ENCODE results near the gene ZNF865. TPM values are rescaled to one million over a fixed set of nuclear protein-coding genes. Genes with fewer than 3 reads are reported as not detected.

The ZNF865 gene
- total and polyA plus RNA-seq, 2 of the 8 experiments (the other 6 are each of a cell fraction or from before 2014, with no cell fraction given), result 3.5 to 13.6 TPM

DNA sequence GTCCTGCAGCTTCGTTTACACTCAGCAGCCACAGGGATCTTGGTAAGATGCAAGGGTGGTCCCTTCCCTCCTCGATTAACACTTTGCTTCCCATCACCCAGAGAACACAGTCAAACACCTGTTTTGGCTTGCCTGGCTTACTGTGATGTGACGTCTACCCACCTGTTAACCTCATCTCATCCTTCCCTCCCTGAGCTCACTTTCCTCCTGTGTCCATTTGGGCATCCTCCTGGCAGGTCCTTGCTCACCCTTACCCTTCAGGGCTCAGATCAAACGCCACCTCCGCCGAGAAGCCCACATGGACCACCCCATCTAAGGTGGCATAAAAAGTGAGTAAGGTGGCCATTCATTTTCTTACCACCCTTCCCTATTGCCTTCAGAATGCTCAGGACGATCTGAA, 15.3 kb upstream of the ZNF865 start:
- no peak overlapping the region for H2BK120ac ChIP-seq (replicated peaks; ENCODE audit: low read depth, low read length)
- no peak overlapping the region for H4K8ac ChIP-seq (ENCODE audit: extremely low read depth, insufficient read depth, low read length)
- H2BK5ac ChIP-seq (ENCODE audit: low read depth, low read length), result peak overlapping the region; percentile 48; the same call in 1 of the 2 replicates
- H4K91ac ChIP-seq (replicated peaks; ENCODE audit: insufficient read length, low read length), result no peak overlapping the region
- H3K18ac ChIP-seq (ENCODE audit: extremely low read depth, low read length), result no peak overlapping the region
- no peaks in the 10 kb centered on the region for H3K9me3 ChIP-seq (ENCODE audit: insufficient read depth in 2 of 2, low read depth in 1 of 2, low read length in 1 of 2)
- no peak overlapping the region for H3K4me3 ChIP-seq (ENCODE audit: extremely low read depth in 1 of 4, insufficient read depth in 2 of 4, low read depth in 3 of 4, low read length in 4 of 4)
- no peak overlapping the region for H3K56ac ChIP-seq (replicated peaks; ENCODE audit: insufficient read length, low read depth, low read length)
- H4K20me1 ChIP-seq (replicated peaks in 1 of 2; ENCODE audit: control insufficient read depth in 1 of 2, insufficient read depth in 2 of 2, low read length in 2 of 2), result no peaks in the 10 kb centered on the region
- no peak overlapping the region for H3K27ac ChIP-seq (ENCODE audit: low read depth, low read length)
- peak overlapping the region in 1 of 4 experiments; percentile 43; a peak in 2 of 7 replicates for H3K9ac ChIP-seq (replicated peaks in 1 of 4; ENCODE audit: extremely low read depth in 1 of 4, low read depth in 3 of 4, low read length in 3 of 4)
- no peaks in the 10 kb centered on the region for H3K79me1 ChIP-seq (ENCODE audit: low read depth, low read length)
- H3K4me2 ChIP-seq (ENCODE audit: insufficient read depth in 1 of 2, low read depth in 2 of 2, low read length in 2 of 2), result peak overlapping the region in 1 of 2 experiments; percentile 20; a peak in 3 of 4 replicates
- H2AFZ ChIP-seq (ENCODE audit: low read length), result no peak overlapping the region
- TF ChIP-seq GTF2F1 (IDR thresholded peaks at IDR 0.05; ENCODE audit: borderline replicate concordance, low read depth, low read length) (no peak), CBX8 (IDR thresholded peaks at IDR 0.05; ENCODE audit: borderline replicate concordance, low read depth, low read length) (no peak), EZH2 (IDR thresholded peaks at IDR 0.05; ENCODE audit: low read depth, low read length, severe bottlenecking) (no peak), CHD1 (IDR thresholded peaks at IDR 0.05; ENCODE audit: low read depth, low read length) (no peak)
- ChIA-PET CTCF (ENCODE audit: partially characterized antibody) (interaction anchor here (0.6 kb wide), 3 partner anchors 17 to 418 kb away, joined by 3 read pairs; no protein-coding TSS in a partner anchor), POLR2A (ENCODE audit: partially characterized antibody) (interaction anchor here (1.1 to 5.5 kb wide), 2 partner anchors 8 to 9 kb away, joined by 6 to 42 read pairs; partner anchors contain the start of genes FIZ1, ZNF524 and ZNF579)
- H2BK15ac ChIP-seq (ENCODE audit: low read length), result no peak overlapping the region; the same call in 1 of the 2 replicates
- no peaks in the 10 kb centered on the region for H3K79me2 ChIP-seq (ENCODE audit: control insufficient read depth in 1 of 2, insufficient read depth in 2 of 2, low read length in 2 of 2)
- H2BK20ac ChIP-seq (ENCODE audit: low read length), result no peak overlapping the region
- no peak overlapping the region for H3K14ac ChIP-seq (ENCODE audit: insufficient read length)
- H3K36me3 ChIP-seq (ENCODE audit: control insufficient read depth in 2 of 4, insufficient read depth in 4 of 4, low read length in 3 of 4), result peaks cover 0 to 3% (median 1%) of the 10 kb centered on the region in 4 experiments; a peak in 2 of 8 replicates
- H3K27me3 ChIP-seq (replicated peaks in 1 of 4; ENCODE audit: control insufficient read depth in 3 of 4, extremely low read depth in 1 of 4, insufficient read depth in 3 of 4, low read length in 3 of 4), result peaks cover 0 to 2% (median 0%) of the 10 kb centered on the region in 4 experiments; a peak in 2 of 7 replicates
- H3K23me2 ChIP-seq (ENCODE audit: low read depth, low read length), result peaks cover 11% of the 10 kb centered on the region
- no peak overlapping the region for H4K5ac ChIP-seq (ENCODE audit: insufficient read length, low read depth, low read length)
- H3K23ac ChIP-seq (ENCODE audit: insufficient read length), result no peak overlapping the region
- H3K4ac ChIP-seq (replicated peaks; ENCODE audit: insufficient read length, low read depth, low read length), result no peak overlapping the region
- H2BK12ac ChIP-seq (ENCODE audit: low read depth, low read length), result peak overlapping the region; percentile 71; the same call in 1 of the 2 replicates
- DNase-seq (ENCODE audit: low read depth in 1 of 2, low spot score in 2 of 2) (no peak), FAIRE-seq (no peak)
- 61% methylated on average over 7 of the region's 7 CpGs; no CpG with 5 or more reads in 1 of the 2 experiments for WGBS, 2 experiments (ENCODE audit: extremely low coverage in 1 of 2, insufficient coverage in 1 of 2, insufficient read length in 1 of 2, insufficient replicate concordance in 2 of 2, low coverage in 1 of 2, low lambda C conversion rate in 2 of 2, missing lambda C conversion rate in 1 of 2)
- H3K4me1 ChIP-seq (replicated peaks in 1 of 4; ENCODE audit: control insufficient read depth in 3 of 4, insufficient read depth in 4 of 4, low read length in 3 of 4), result peaks cover 0 to 8% (median 5%) of the 10 kb centered on the region in 4 experiments; a peak in 6 of 7 replicates
- H2AK5ac ChIP-seq (ENCODE audit: low read depth, low read length), result peak overlapping the region; percentile 43; the same call in 1 of the 2 replicates

All from H1 (cell line).